ENCODE data around the gene PTPRK.

The PTPRK gene

DNA sequence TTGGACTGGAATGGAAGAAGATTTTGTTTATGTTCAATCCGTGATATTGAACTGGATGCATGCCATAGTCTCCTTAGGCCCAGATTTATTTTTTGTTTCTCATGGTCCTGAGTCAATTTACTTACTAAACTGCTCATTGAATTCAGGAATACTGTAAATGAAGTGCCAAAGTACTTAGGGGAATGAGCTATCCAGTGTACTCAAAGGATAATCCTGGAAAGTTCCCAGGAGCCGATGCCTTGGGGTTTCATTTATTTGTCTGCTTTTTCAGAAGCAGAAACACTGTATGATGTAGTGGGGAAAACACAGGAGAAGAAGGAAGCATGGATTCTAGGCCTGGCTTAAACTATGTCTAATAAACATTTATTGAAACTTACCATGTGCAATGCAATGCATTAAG lies 563.4 kb downstream of the PTPRK start:
- no peaks in the 10 kb centered on the region for H3K9me3 ChIP-seq (ENCODE audit: low read length)
- no peak overlapping the region for H3K4me3 ChIP-seq (ENCODE audit: low read depth in 1 of 2, low read length in 2 of 2)
- H3K27me3 ChIP-seq (ENCODE audit: control insufficient read depth in 1 of 2, insufficient read depth in 2 of 2, low read length in 2 of 2), result no peaks in the 10 kb centered on the region
- no peak overlapping the region for H3K9ac ChIP-seq (ENCODE audit: low read length)
- no peaks in the 10 kb centered on the region for H3K4me1 ChIP-seq (ENCODE audit: insufficient read depth, low read length)
- H3K36me3 ChIP-seq (ENCODE audit: insufficient read depth, low read length), result no peaks in the 10 kb centered on the region
- H3K27ac ChIP-seq (ENCODE audit: low read depth, low read length), result no peak overlapping the region

DNA sequence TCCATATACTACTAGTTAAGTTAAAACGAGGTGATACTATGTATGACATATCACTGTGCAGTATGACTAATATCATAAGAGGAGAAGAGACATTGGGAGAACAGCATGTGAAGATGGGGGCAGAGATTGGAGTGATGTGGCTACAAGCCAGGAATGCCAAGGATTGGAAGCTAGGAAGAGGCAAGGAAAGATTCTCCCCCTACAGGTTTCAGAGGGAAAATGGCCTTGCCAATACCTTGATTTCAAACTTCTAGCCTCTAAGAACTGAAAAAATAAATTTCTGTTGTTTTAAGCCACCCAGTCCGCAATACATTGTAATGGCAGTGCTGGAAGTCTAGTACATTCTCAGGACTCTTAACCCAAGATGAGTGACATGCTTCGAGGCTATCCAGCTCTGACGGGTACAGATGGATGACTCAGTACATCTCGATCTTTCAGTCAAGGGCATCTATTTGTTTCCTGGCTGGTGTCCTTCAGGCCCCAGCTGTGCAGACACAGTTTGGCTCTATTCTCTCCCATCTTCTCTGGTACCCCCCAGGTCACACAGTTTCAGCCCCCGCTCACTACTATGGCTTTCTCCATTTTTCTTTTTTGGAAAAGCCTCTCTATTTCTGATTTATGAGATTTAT lies 564.0 kb downstream of the PTPRK start:
- Histone ChIP-seq H3K27me3 (ENCODE audit: control insufficient read depth in 1 of 2, insufficient read depth in 2 of 2, low read length in 2 of 2) (no peaks in the 10 kb centered on the region), H3K9me3 (ENCODE audit: low read length) (no peaks in the 10 kb centered on the region)

DNA sequence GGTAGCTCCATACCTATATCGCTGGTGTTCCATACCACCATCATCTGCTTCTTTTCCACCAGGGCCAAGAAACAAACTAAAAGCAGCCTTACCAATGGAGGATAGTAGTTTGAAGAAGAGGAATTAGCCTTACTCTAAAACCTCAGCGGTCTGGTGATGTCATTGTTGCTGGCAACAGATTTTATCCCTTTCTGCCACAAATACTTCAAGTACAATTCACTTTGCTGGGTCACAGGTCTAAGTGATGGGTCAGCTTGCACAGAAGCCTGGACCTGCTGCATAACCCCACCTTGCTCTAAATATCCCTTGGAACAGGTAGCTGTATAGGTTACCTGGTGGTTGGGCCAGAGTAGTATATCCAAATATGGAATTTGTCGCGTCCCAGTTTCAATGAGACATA lies 566.3 kb downstream of the PTPRK start:
- no peaks in the 10 kb centered on the region for H3K9me3 ChIP-seq (ENCODE audit: low read length)
- no peaks in the 10 kb centered on the region for H3K4me1 ChIP-seq (ENCODE audit: insufficient read depth, low read length)
- H3K4me3 ChIP-seq (ENCODE audit: low read depth in 1 of 2, low read length in 2 of 2), result no peak overlapping the region
- H3K27me3 ChIP-seq (ENCODE audit: control insufficient read depth in 1 of 2, insufficient read depth in 2 of 2, low read length in 2 of 2), result no peaks in the 10 kb centered on the region
- H3K9ac ChIP-seq (ENCODE audit: low read length), result no peak overlapping the region
- no peak overlapping the region for H3K27ac ChIP-seq (ENCODE audit: low read depth, low read length)
- H3K36me3 ChIP-seq (ENCODE audit: insufficient read depth, low read length), result no peaks in the 10 kb centered on the region

More for the DNA sequence above, 564.0 kb downstream of the PTPRK start:
- Histone ChIP-seq H3K9ac (ENCODE audit: low read length) (no peak overlapping the region), H3K27ac (ENCODE audit: low read depth, low read length) (no peak overlapping the region), H3K4me3 (ENCODE audit: low read depth in 1 of 2, low read length in 2 of 2) (no peak overlapping the region), H3K4me1 (ENCODE audit: insufficient read depth, low read length) (no peaks in the 10 kb centered on the region), H3K36me3 (ENCODE audit: insufficient read depth, low read length) (no peaks in the 10 kb centered on the region)

DNA sequence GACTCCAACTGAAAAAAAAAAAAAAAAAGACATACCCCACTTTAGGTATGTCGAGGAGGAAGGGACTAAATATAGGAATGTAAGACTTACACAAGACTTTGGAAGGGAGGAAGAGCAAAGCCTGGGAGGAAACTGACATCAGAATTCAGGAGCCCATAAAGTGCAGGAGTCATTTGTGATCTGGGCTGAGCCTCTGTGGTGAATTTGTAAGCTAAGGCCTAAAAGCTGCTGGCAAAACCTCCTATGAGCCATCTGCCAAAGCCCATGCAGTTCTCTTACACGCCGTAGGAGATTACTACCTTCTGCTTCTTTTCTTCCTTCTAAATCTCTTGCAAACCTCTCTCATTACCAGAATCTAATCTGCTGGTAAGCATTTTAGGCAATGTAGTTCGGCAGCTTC lies 567.6 kb downstream of the PTPRK start:
- Histone ChIP-seq H3K36me3 (ENCODE audit: insufficient read depth, low read length) (no peaks in the 10 kb centered on the region), H3K27ac (ENCODE audit: low read depth, low read length) (no peak overlapping the region), H3K4me3 (ENCODE audit: low read depth in 1 of 2, low read length in 2 of 2) (no peak overlapping the region), H3K9me3 (ENCODE audit: low read length) (no peaks in the 10 kb centered on the region), H3K4me1 (ENCODE audit: insufficient read depth, low read length) (no peaks in the 10 kb centered on the region), H3K9ac (ENCODE audit: low read length) (no peak overlapping the region), H3K27me3 (ENCODE audit: control insufficient read depth in 1 of 2, insufficient read depth in 2 of 2, low read length in 2 of 2) (no peaks in the 10 kb centered on the region)

DNA sequence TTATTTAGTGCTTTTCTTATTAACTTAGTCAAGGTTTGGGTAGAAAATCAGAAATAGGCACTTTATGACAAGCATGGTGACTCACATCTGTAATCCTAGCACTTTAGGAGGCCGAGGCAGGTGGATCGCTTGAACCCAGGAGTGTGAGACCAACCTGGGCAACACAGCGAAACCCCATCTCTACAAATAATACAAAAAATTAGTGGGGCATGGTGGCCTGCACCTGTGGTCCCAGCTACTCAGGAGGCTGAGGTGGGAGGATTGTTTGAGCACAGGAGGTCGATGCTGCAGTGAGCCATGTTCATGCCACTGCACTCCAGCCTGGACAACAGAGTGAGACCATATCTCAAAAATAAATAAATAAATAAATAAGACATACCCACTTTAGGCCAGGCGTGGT lies 568.2 kb downstream of the PTPRK start:
- H3K27me3 ChIP-seq (ENCODE audit: control insufficient read depth in 1 of 2, insufficient read depth in 2 of 2, low read length in 2 of 2), result no peaks in the 10 kb centered on the region
- H3K9me3 ChIP-seq (ENCODE audit: low read length), result no peaks in the 10 kb centered on the region
- H3K4me1 ChIP-seq (ENCODE audit: insufficient read depth, low read length), result no peaks in the 10 kb centered on the region
- H3K36me3 ChIP-seq (ENCODE audit: insufficient read depth, low read length), result no peaks in the 10 kb centered on the region
- no peak overlapping the region for H3K27ac ChIP-seq (ENCODE audit: low read depth, low read length)
- no peak overlapping the region for H3K4me3 ChIP-seq (ENCODE audit: low read depth in 1 of 2, low read length in 2 of 2)
- H3K9ac ChIP-seq (ENCODE audit: low read length), result no peak overlapping the region

DNA sequence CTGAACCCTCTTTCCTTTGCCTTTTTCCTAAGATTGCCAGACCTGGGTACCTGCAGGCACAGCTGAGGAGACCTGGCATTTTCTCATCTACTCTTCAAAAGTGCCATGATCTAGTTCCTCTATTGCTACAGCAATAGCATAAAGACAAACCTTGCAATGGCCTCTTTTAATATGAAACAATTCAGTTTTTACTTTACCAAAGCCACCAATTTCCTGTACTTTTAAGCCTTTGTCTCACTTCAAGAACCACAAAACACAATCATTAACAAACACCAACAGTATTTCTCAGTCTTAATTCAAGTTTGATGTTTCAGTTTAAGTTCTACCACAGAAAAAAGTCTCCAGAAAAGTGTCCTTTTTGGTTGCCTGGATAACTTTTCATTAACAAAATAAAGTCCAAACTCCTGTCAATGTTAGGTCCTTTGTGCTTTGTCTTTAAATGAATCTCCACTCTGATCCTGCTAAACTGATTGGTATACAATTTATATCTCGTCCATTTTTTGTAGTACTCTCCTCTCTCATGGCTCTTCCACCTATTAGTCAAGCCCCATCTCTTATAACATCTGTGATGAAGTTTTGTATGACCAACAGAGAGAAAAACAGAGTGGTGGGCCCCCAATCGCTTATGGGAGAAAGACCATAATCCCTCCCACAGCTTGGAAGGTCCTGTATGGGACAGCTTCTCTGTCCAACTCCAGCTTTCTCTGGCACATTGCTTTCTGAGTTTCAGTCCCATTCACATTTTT lies 569.1 kb downstream of the PTPRK start:
- H3K27ac ChIP-seq (ENCODE audit: low read depth, low read length), result no peak overlapping the region
- no peaks in the 10 kb centered on the region for H3K9me3 ChIP-seq (ENCODE audit: low read length)
- no peak overlapping the region for H3K4me3 ChIP-seq (ENCODE audit: low read depth in 1 of 2, low read length in 2 of 2)
- no peak overlapping the region for H3K9ac ChIP-seq (ENCODE audit: low read length)
- H3K4me1 ChIP-seq (ENCODE audit: insufficient read depth, low read length), result no peaks in the 10 kb centered on the region
- H3K27me3 ChIP-seq (ENCODE audit: control insufficient read depth in 1 of 2, insufficient read depth in 2 of 2, low read length in 2 of 2), result no peaks in the 10 kb centered on the region
- no peaks in the 10 kb centered on the region for H3K36me3 ChIP-seq (ENCODE audit: insufficient read depth, low read length)

DNA sequence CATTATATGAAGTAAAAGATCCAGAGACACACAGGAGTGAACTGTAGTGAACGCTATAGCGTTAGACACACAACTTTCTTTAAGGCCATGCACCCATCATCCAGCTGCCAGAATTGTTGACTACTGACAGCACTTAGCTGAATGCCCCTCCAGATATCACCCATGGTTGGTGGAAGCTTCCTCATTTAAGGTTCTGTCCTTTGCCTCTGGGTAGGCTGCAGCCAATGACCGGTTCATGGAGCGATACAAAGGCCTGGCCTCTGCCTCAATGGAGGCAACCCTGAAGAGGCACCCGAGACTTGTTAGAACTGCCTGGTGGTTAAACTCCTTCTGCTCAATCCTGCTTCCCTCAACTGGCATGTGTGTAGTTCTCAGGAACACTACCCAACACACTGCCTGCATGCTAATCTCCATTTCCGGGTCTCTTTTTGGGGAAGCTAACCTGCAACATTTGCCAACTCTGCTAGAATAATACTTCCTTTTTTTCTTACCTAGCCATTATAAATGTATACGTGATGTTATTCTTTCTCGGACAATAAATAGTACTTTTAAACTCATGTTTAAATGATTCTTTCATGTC lies 569.7 kb downstream of the PTPRK start:
- no peak overlapping the region for H3K9ac ChIP-seq (ENCODE audit: low read length)
- no peaks in the 10 kb centered on the region for H3K4me1 ChIP-seq (ENCODE audit: insufficient read depth, low read length)
- H3K36me3 ChIP-seq (ENCODE audit: insufficient read depth, low read length), result no peaks in the 10 kb centered on the region
- H3K4me3 ChIP-seq (ENCODE audit: low read depth in 1 of 2, low read length in 2 of 2), result no peak overlapping the region
- H3K9me3 ChIP-seq (ENCODE audit: low read length), result no peaks in the 10 kb centered on the region
- H3K27me3 ChIP-seq (ENCODE audit: control insufficient read depth in 1 of 2, insufficient read depth in 2 of 2, low read length in 2 of 2), result no peaks in the 10 kb centered on the region
- no peak overlapping the region for H3K27ac ChIP-seq (ENCODE audit: low read depth, low read length)

DNA sequence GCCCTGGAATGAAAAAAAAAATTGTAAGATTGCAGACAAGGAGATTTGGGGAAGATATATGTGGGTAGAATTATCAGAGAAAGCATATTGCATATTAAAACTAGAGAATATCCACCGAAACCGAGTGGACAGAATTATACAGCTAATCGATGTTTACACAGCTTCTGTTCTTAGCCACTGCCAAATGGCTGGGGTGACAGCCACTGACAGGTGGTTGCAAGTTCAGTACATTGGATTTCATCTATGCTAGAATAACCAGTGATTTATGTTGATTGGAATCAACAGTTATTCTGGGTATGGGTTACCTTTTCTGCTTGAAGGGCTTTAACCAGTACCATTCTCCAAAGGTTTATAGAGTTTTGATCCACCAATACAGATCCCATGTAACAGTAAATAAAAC lies 571.1 kb downstream of the PTPRK start:
- Histone ChIP-seq H3K27me3 (ENCODE audit: control insufficient read depth in 1 of 2, insufficient read depth in 2 of 2, low read length in 2 of 2) (no peaks in the 10 kb centered on the region), H3K4me1 (ENCODE audit: insufficient read depth, low read length) (no peaks in the 10 kb centered on the region), H3K27ac (ENCODE audit: low read depth, low read length) (no peak overlapping the region), H3K4me3 (ENCODE audit: low read depth in 1 of 2, low read length in 2 of 2) (no peak overlapping the region), H3K36me3 (ENCODE audit: insufficient read depth, low read length) (no peaks in the 10 kb centered on the region), H3K9me3 (ENCODE audit: low read length) (no peaks in the 10 kb centered on the region), H3K9ac (ENCODE audit: low read length) (no peak overlapping the region)

DNA sequence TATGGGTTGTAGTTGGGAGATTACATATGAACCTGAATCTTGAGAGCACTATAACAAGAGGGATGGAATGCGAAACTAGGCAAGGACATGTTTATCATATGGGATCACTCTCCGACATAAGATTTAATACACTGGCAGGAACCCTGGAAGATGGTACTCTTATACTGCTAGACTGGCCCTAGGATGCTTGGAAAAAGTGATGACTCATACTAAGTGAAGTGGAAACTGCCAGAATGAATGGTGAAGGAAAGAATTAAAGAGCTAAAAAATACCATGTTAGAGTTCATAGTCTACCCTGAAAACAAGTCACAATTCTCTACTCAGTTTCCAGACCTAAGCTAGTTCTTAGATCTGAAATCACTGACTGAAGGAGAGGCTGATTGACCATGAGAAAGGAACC lies 574.0 kb downstream of the PTPRK start:
- no peaks in the 10 kb centered on the region for H3K9me3 ChIP-seq (ENCODE audit: low read length)
- H3K36me3 ChIP-seq (ENCODE audit: insufficient read depth, low read length), result no peaks in the 10 kb centered on the region
- H3K9ac ChIP-seq (ENCODE audit: low read length), result no peak overlapping the region
- no peaks in the 10 kb centered on the region for H3K4me1 ChIP-seq (ENCODE audit: insufficient read depth, low read length)
- no peak overlapping the region for H3K4me3 ChIP-seq (ENCODE audit: low read depth in 1 of 2, low read length in 2 of 2)
- H3K27ac ChIP-seq (ENCODE audit: low read depth, low read length), result no peak overlapping the region
- H3K27me3 ChIP-seq (ENCODE audit: control insufficient read depth in 1 of 2, insufficient read depth in 2 of 2, low read length in 2 of 2), result no peaks in the 10 kb centered on the region

DNA sequence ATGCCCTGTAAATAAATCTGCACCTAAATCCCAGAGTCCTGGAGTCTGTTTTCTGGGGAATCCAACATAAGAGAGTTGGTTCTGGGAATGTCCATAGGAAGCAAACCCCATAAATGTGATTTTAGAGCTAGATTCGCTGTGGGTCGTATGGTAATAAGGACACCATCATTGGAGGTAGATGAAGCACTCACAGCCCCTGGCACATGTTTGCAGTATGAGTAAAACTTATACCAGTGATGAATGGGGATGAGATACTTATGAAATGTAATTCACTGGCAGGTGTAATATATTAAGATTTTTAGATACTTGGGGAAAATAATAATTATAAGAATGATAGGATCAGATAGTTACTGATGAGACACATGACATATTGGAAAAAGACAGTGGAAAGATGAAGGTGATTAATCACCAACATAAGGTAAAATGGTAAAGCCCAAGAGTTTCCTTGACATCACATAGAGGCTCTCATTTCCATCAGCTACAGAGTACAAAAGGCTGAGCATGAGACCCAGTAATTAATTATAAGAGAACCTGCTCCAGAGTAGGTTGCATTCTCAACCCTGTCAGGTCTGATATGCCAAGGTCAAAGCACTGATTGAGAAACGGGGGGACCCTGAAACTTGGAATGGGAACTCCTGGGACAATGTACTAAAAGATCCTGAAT lies 574.8 kb downstream of the PTPRK start:
- H3K9ac ChIP-seq (ENCODE audit: low read length), result no peak overlapping the region
- no peaks in the 10 kb centered on the region for H3K27me3 ChIP-seq (ENCODE audit: control insufficient read depth in 1 of 2, insufficient read depth in 2 of 2, low read length in 2 of 2)
- no peaks in the 10 kb centered on the region for H3K9me3 ChIP-seq (ENCODE audit: low read length)
- H3K4me3 ChIP-seq (ENCODE audit: low read depth in 1 of 2, low read length in 2 of 2), result no peak overlapping the region
- no peak overlapping the region for H3K27ac ChIP-seq (ENCODE audit: low read depth, low read length)
- H3K4me1 ChIP-seq (ENCODE audit: insufficient read depth, low read length), result no peaks in the 10 kb centered on the region
- no peaks in the 10 kb centered on the region for H3K36me3 ChIP-seq (ENCODE audit: insufficient read depth, low read length)

DNA sequence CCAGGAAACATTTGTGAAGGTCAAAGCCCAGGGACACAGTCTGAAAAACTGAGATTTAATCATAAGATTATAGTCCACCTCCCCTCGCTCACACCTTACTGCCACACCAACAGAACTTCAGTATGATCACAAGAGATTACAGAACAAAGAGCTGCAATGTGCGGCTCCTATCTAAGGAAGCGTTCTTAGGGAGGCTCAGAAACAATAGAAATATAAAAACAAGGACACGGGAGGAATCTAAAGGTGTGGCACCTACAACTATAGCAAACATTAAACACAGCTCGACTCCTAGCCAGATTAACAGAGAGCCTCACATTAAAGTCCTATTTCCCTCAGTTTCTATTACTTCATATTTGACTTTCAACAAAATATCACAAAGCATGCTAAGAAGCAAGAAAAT lies 579.2 kb downstream of the PTPRK start:
- H3K4me3 ChIP-seq (ENCODE audit: low read depth in 1 of 2, low read length in 2 of 2), result no peak overlapping the region
- H3K27me3 ChIP-seq (ENCODE audit: control insufficient read depth in 1 of 2, insufficient read depth in 2 of 2, low read length in 2 of 2), result no peaks in the 10 kb centered on the region
- no peaks in the 10 kb centered on the region for H3K36me3 ChIP-seq (ENCODE audit: insufficient read depth, low read length)
- H3K9me3 ChIP-seq (ENCODE audit: low read length), result no peaks in the 10 kb centered on the region
- H3K27ac ChIP-seq (ENCODE audit: low read depth, low read length), result no peak overlapping the region
- H3K9ac ChIP-seq (ENCODE audit: low read length), result no peak overlapping the region
- H3K4me1 ChIP-seq (ENCODE audit: insufficient read depth, low read length), result no peaks in the 10 kb centered on the region
